Activated CD8-positive, alpha-beta memory T cell treated with anti-CD3 and anti-CD28 coated beads, Interleukin-2, amount 50 U/mL, for 4 hours (primary cell): Measurements from ENCODE around the gene ADAMTS17.
"Not testable (repeated sequence)": the region's sequence is repeated elsewhere in the genome, so short reads cannot be mapped to it uniquely, and the experiment has no call there.

Experiments
- DNase-seq: peaks from one replicate; pipeline ENCODE4 v3.0.0-alpha.2; 2020

The ADAMTS17 gene

DNA sequence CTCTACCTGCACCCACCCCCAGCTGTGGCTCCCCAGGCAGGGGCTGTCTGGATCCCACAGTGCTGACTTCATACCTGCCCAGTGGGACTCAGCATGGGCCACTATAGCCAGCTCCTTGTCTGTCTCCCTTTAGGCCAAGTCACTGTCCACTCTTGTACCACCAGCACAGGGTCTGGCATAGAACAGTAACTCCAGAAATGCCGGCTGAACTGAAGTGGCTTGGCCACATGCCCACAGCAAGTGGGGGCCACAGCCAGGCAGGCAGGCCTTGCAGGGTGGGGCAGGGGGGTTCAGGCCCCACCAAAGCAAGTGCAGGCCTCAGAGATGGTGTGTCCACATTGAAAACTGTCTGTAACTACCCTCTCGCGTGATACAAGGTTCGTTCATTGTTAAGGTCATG is 355.9 kb downstream of the ADAMTS17 start:
- DNase-seq = no peak

DNA sequence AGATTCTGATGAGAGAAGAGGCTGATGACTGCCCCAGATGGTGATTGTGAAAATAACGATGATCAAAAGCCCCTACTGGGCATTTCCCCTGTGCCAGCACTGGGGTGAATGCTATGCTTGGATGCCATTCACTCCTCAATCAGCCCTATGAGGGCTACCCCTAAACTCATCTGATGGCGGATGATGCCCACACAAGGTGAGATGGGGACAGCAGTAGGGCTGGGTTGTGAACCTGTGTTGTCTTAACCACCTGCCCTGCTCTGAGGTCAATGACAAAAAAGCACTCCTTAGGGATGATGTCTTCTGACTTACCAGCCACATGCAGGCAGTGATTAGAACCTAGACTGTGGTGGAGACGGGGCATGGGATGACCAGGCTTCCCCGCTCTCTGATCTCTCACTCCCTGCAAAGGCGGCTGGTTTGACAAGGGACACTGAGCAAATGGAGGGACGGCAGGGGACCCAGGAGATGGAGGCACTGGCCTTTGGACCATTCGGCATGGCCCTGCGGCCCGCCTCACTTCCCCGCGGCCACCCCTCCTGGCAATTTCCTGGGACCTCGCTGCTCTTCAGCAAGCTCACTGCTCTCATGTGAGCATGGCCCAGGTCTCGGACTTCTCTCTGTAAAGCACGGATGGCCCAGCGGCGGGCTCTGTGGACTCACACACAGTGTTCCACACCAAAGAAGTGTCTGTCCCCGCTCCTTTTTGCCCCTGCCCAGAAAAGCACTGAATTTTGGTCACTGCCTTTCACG is 357.1 kb downstream of the ADAMTS17 start:
- no peak for DNase-seq

DNA sequence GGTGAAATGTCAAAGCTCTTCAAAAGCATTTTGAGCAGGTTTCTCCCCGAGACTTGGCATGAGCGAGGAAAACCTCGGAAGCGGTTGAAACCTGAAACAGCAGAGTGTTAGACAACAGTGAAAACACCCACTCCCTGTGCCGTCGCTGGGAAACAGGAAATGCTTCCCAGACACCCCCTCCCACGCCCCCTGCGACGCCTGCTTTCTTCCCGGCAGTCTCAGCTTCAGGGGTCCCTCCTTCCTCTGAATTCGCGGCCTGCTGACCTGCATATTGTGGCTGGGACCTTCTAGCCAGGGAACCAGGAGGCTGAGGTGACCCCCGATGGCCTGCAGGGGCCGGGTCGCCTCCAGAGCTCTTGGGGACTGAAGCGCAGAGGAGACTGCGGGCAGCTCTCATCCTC is 357.9 kb downstream of the ADAMTS17 start:
- no peak for DNase-seq

DNA sequence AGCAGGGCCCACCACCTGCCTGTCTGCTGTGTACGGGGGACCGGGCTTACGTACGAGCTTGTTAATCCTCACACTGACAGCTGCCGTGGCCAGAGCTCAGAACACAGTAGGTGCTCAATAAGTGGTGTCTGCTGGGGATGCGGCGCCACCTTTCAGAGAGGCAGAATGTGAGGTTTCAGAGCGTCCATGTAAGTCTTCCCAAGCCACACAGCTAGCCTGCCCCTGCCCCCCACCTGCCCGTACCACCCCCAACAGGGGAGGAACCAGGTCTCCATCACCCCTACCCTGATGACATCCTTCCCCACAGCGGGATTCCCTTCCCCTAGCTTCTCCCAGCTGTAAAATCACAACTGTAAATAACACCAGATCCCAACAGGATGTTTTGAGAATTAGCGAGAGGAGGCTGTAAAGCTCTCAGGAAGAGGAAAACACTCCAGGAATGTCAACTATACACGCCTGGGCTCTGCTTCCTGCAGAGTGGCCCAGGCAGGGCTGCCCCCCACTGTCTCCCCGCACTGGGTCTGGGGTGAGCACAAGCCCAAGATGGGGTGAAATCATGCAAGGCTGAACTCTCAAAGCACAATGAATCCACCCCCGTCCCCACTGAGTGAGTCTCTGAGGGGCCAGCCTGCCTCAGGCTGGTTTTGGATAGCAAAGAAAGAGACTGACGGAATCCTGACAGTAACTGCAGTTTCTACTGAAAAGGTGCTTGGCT is 358.4 kb downstream of the ADAMTS17 start:
- DNase-seq = no peak

DNA sequence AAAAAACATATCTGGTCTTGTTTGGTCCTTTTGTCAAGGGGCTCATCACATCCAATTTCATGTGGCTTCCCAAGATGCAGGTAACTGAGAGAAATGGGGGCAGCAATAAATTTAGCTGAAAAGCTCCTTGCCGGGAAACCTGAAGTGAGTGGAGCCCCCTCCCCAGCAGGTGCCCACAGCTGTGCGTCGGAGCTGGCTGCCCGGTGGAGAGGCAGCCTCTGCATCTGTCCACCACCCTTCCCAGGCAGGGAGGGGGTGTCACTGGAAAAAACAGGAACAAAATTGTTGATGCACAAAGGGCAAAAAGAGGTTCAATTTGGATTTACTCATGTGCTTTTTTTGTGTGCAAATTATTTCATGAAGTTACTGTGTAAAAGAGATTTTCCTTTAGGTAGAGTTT is 359.1 kb downstream of the ADAMTS17 start:
- no peak for DNase-seq

DNA sequence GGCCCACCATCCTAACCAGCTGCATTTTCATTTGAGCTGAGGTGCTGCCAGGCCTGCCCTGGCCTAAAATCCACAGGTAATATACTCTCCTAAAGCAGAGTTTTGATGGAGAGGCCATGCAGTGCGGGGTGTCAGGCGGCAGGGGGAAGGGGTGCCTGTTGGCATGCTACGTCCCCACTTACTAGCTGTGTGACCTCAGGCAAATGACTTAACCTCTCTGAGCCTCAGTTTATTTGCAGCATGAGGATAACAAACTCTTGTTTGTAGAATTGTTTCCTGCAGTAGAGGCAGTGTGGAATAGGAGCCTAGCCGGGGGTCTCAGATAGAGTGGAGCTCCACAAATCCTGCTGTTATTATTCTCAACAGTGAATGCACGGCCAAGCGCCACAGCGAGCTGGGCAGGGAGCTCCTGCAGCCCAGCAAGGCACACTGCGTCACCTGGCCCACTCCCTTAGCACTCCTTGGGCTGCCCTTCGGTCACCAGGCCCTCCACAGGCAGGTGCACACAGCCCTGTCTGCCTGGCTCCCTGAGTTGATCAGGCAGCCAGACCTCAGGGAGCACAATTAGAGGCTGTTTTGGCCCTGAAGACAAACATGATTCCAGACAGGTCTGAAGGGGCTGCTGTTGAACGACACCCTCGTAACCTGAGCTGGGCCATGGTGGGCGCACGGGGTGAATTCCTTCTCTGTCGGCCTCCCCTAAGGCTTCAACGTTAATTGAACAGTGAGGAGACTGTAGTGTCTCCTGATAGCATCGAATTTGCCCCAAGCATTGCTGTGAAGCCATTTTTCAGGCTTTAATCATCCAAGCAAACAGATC is 359.7 kb downstream of the ADAMTS17 start:
- no peak for DNase-seq

DNA sequence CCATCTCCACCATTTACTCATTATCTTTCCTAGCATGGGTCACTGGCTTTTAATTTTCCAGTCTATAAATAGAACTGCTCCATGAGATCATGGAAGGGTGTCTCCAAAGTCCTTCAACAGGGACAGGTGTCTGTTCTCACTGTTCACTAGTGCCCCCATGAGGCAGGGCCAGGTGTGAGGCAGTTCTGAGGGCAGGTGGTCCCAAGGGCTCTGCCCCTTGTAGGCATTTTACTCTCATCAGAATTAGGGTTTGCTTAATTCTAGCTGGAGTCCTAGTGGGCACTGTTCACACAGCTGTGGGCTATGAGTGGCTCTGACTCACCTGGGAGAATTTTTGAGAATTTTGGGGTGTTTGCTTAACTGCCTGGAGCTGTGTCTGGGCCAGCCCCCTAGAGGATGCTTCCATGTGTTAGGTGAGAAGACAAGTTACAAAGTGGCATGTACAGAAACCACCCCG is 360.6 kb downstream of the ADAMTS17 start:
- DNase-seq = no peak

DNA sequence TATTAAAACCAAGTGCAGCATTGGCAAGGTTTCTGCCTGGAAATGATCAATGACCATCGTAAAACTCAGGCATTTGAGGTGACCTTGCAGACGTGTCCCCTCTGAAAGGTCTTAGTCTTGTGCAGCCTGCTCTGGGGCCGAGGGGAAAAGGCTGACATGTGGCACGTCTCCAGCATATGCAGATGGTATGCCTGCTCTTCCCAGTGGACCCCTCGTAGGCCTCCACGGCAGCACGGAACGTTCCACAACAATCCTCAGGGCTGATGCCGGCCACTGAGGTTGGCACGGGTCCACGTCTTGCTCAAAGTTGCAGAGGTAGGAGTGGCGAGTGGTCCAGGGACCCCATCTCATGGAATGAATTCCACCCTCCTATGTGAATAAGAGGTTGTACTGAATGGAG is 361.0 kb downstream of the ADAMTS17 start:
- no peak for DNase-seq

DNA sequence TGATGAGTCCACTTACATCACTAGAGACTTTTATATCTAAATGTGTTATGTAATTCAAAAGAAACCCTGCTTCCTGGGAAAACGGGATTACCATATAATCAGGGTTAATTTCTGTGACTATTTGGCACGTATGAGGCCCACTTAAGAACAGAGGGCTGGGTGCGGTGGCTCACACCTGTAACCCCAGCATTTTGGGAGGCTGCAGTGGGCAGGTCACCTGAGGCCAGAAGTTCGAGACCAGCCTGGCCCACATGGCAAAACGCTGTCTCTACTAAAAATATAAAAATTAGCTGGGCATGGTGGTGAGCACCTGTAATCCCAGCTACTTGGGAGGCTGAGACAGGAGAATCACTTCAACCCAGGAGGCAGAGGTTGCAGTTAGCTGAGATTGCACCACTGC is 361.9 kb downstream of the ADAMTS17 start:
- DNase-seq = not testable (repeated sequence)

DNA sequence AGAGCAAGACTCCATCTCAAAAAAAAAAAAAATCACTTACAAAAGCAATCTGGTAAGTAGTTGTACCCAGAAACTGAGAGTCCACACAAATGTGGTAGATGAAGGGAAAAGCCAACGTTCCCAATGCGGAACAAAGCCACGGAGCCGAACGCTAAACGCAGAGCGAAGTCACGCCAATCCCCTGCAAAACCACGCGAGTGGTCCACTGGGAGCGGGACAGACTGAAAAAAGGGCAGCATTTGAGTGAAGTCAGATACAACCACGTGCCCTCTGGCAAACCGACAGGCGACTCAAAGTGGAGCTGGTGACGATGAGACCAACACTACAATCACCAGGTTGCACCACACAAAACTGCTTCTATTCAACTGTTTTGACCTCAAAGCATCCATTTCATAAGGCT is 362.4 kb downstream of the ADAMTS17 start:
- no peak for DNase-seq

DNA sequence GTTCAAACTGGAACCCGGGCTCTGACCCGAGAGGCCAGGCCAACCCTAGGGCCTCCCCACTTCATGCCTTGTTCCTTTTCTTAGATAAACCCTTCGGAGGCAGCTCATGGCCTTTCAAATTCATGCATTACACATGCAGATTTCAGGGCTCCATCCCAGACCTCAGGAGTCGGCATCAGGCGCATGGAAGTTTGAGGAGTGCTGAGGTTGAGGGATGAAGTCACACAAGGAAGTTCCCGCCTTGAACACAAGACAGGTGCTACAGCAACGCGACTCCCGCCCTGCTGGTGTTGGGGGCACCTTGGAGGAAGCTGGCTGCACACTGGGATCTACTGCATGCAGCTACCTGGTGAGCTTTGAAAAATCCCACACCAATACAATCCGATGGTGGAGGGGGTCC is 363.3 kb downstream of the ADAMTS17 start:
- no peak for DNase-seq

DNA sequence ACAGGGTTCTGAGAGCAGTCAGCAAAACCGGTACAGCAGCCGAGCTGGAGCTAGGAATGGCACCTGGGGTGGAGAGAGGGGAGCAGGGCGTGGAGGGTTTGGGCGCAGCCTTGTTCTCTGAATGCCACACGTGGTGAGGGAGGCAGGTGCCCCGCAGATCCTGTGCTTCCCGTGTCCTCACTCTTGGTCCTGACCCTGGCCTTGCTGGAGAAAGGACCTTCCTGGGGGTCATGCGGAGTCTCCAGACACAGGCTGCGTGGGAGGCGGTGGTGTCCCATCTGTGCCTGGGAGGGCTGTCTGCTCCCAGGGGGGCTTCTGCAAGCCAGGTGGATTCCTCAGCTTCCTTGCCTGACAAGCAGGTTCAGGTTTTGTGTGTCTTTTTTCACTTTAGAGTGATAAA is 363.8 kb downstream of the ADAMTS17 start:
- DNase-seq = no peak

DNA sequence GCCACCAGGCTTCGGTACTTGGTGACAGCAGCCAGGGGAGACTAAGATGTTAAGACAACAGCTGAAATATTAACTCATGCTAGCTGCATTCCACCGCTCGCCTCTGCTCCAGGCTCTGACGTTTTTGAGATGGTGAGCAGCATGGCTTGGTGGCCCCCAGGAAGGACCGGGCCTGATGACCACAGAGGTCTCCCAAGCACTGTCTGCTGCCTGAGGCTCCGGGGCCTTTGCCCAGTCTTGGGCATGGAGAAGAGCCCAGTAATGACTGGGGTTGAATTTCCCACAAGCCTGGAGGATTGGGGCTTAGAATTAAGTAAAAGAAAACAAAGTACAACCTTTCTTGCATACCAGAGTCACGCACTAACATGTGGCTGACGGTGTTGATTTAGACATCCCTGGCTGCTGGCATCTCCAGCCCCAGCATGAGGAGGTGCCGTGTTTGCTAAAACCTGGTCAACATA is 364.9 kb downstream of the ADAMTS17 start:
- no peak for DNase-seq

DNA sequence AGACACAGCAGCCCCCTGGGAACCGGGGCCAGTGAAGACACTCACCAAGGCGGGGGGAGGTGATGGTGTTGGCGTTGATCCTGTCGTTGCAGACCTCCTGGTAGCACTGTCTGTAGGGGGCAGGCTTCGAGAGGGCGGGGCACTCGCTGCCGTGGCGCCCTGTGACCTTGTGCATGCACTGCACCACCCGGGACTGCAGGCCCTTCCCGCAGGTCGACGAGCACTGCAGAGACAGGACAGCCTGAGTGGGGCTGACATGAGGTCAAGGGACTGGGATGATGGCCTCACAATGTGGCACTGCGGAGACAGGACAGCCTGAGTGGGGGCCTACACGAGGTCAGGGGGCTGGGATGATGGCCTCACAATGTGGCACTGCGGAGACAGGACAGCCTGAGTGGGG is 365.8 kb downstream of the ADAMTS17 start:
- DNase-seq = no peak

DNA sequence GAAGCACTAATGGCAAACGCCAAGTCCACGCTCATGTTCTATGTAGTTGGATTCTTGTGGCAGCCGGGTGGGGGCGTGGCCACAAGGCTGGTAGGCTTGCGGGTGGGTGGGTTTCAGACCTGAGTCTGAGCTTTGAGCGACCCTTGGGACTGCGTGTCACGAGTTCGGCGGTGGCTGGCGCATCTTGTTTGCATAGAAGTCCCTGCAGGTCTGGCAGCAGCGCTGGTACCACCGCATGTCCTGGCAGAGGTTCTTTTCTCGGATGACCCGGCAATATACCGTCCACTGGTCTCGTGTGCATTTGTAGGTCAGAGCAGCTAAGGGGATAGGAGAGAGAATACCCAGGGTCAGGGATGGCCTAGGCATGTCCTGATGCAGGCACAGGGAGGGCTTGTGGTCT is 367.5 kb downstream of the ADAMTS17 start:
- DNase-seq = no peak

DNA sequence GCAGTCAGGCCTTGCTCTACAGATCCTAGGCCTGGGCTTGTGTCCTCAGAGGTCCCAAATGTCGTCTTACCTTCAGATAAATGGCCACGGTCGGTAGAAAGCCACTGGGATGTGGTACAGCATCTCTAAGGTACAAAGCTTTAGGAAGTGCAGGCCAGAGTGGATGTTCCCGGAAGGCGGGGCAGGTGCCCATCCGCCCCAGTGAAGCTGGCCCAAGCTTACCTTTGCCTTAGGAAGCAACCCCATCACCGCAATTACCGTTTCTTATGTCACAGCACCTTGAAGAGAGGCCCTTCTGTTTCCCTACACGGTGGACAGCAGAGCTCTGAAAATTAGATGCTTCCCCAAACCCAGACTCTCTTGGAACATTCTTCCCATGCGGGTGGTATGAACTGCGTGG is 368.4 kb downstream of the ADAMTS17 start:
- DNase-seq = no peak

DNA sequence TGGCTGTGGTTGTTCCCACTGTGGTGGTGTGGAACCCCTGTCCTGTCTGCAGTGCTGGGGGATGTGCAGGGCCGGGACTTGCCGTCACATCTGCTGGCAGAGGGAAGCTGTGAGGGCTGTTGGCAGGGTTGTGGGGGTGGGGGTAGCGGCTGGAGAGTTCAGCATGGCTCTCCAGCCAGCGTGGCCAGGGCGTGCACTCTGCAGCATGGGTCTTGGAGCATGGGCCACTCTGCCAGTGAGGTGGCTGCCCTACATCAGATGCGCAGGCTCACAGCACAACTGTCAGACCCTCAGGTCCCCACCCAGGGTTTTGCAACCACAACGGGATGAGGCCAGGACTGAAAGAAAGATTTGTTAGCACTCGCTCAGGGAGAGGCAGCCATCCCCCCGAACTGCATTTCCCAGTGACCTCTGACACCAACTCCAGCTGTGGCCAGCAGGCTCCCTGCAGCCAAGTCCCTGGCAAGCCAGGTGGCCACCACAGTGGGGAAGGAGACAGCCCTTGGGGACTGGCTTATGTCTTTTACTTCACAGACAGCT is 370.8 kb downstream of the ADAMTS17 start:
- DNase-seq = no peak

DNA sequence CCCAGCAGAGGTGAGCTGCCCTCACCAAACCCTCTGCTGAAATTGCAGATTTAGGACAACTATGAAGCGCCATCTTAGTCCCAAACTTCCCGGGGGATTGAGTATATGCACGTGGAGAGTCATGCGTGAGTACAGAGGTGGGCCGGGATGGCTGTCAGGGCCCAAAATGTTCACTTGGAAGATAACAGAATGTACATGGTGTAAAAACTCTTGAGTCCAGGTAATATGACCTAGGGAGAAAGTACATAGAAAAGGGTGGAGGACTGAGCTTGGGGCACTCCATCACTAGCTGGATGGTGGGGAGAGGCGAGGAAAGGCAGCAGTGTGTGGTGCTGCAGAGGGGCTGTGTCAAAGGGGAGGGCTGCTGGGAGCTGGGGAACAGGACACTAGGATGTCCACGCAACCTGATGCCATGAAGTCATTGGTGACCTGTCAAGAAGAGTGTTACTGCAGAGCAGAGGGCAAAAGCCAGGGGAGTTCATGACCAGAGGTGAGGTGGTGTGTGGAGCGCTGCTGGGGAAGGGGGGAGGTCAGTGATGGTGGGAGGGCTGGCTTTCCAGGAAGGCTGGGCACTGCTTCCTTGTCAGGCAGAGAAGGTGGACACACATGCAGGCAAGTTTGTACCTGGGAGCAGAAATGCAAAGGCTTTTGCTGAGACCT is 372.4 kb downstream of the ADAMTS17 start:
- DNase-seq = no peak

DNA sequence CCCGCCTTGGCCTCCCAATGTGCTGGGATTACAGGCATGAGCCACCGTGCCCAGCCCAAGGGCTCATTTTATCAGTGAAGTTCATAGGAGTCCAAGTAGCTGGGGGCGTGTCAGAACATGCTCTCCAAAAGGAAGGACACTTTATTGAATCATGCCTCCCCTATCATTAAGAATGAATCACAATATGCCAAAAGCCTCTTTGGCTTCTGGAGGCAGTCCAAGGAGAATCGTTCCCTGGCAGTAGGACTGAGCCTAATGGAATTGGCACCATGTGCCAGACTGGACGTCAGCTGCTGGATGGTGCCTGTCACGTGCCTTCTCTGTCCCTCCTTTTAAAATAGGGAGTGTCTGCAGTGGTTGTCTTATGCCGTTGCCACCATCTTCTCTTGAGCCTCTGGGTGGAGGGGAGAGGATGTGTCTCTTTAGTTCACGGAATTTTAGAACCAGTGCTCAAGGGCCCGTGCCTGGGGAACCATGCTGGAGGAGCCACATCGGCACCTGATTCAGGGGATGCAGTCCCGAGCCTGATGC is 373.9 kb downstream of the ADAMTS17 start:
- no peak for DNase-seq

DNA sequence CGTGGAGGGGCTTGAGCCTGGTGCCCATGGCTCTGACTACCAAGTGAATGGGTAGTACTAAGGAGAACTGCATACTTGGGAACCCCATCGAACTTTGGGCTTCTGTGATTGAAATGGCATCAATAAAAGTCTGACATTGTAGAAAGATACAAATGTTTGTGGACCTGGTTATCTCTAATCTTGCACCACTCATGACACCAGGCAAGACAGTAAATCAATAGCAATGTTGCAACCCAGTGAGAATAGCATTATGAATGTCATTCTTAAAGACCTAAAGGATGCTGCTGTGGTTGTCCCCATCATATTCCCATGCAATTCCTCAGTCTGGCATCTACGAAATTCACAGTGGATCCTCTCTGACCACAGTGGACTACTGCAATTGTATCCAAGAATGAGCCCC is 375.0 kb downstream of the ADAMTS17 start:
- no peak for DNase-seq

DNA sequence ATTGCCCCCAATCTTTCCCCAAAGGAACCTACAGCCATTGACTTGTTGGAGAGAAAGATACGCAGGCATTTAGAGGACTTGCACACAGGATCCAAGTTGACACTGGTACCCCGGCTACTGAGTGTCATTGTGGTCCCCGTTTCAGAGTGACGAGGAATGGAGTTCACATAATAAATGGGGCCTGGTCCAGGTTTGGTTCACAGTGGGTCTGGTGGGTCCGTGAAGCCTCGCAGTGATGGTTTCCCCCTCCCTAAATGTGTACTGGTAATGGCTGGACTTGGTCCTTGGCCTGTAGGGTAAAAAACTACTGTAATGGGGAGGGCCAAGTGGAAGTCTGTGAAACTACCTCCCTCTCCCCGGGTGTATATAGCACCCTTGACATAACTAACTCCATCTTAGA is 376.4 kb downstream of the ADAMTS17 start:
- DNase-seq = no peak

DNA sequence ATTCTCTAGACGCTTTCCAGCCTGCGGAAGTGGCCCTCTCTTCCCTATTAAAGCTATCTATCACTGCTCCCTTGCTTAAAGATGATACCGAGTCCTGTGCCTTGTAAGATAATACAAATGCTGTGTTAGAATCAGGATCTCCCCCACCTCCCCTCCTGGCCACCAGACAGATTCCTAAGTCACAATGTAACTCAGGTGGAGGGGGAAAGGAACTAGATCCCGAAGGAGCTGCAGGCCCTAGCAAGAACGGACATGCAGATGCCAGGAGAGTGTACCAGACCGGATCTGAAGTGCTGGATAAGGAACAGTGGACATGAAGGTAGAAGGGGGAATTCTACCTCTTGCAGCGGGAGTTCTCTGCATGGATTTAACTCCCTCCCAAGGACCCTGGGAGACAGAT is 377.8 kb downstream of the ADAMTS17 start:
- no peak for DNase-seq
